AG04450 (cell line): Measurements from ENCODE around the gene SF3A2. TPM values are rescaled to one million over a fixed set of nuclear protein-coding genes. Genes with fewer than 3 reads are reported as not detected.

Source experiments
- CTCF ChIA-PET: fragments of 300-600, 350-600 bp; formaldehyde crosslinking; extraction: SDS; loops from one replicate; lab custom pipeline; 2022; ENCODE audit warnings: antibody characterized with exemption, inconsistent platforms; lab: Charles Lee
- POLR2A ChIA-PET: fragments of 350-600 bp; formaldehyde crosslinking; extraction: SDS; loops from one replicate; lab custom pipeline; 2021; ENCODE audit warnings: antibody characterized with exemption, inconsistent platforms; lab: Yijun Ruan, JAX
- DNase-seq: peaks from one replicate; pipeline ENCODE4 v3.0.0-alpha.2; 2011; ENCODE audit warnings: low read depth, low spot score
- H3K27ac ChIP-seq: one replicate; pipeline ENCODE4 v1.5.1; 2012; ENCODE audit warnings: low read depth, low read length, control low read depth
- H3K27me3 ChIP-seq: one replicate; pipeline ENCODE4 v1.6.0; 2012; ENCODE audit warnings: low read length; ENCODE audit not compliant: control insufficient read depth, insufficient read depth
- H3K4me3 ChIP-seq: 2 replicates; pipeline ENCODE4 v1.5.1; 2011; ENCODE audit warnings: mild to moderate bottlenecking, low read depth, low read length, control low read depth
- H3K9me3 ChIP-seq: 2 replicates; pipeline ENCODE4 v1.5.1; 2012; ENCODE audit warnings: low read length; ENCODE audit not compliant: control insufficient read depth, insufficient read depth
- polyA plus RNA-seq: library from polyadenylated mRNA; depleted of rRNA; stranded (reverse); fragments of >200 nt; gene quantifications from 2 replicates; pipeline ENCODE4 v1.2.3, GENCODE V29; 2011
- TF ChIP-seq, protein P1 (sequence below): IDR thresholded peaks from 2 replicates; pipeline ENCODE4 v1.5.1; 2011; ENCODE audit warnings: low read depth, low read length, control low read depth, inconsistent platforms

Gene SF3A2
- polyA plus RNA-seq, 1 experiment: 7.0 TPM

DNA sequence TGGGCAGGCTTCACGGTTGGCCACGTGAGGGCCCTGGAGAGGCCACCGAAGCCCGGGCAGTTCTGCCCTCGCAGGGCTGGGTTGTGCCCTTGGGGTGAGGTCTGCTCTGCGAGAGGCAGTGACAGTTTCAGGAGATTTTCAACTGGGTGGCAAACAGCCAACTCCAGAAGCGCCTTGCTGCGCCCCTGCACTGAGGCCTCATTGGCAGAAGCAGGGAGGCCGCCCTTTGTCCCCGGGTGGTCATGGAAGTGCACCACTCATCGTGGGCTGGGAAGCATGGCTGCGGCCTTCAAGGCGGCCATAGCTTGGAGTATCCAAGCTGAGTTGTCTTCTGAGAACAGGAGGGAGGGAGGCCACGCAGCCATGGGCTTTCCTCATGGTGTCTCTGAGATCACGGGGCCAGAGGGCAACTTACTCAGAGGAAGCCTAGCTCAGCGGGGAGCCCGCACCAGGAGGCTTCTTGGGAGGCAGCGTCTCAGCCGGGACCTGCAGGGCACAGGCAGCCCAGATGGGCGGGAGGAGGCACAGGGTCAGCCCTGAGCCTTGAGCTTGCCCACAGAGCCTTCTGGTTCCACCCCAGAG is 15.3 kb upstream of the SF3A2 start:
- TF ChIP-seq, protein P1, sequence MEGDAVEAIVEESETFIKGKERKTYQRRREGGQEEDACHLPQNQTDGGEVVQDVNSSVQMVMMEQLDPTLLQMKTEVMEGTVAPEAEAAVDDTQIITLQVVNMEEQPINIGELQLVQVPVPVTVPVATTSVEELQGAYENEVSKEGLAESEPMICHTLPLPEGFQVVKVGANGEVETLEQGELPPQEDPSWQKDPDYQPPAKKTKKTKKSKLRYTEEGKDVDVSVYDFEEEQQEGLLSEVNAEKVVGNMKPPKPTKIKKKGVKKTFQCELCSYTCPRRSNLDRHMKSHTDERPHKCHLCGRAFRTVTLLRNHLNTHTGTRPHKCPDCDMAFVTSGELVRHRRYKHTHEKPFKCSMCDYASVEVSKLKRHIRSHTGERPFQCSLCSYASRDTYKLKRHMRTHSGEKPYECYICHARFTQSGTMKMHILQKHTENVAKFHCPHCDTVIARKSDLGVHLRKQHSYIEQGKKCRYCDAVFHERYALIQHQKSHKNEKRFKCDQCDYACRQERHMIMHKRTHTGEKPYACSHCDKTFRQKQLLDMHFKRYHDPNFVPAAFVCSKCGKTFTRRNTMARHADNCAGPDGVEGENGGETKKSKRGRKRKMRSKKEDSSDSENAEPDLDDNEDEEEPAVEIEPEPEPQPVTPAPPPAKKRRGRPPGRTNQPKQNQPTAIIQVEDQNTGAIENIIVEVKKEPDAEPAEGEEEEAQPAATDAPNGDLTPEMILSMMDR: no peak
- ChIA-PET CTCF (interaction anchor here (0.7 kb wide), 1 partner anchor 15 kb away, joined by 3 read pairs; the partner anchor contains the start of gene PLEKHJ1), POLR2A (no interaction called here)
- Histone ChIP-seq H3K9me3 (no peaks in the 10 kb centered on the region; the same call in 1 of the 2 replicates), H3K4me3 (no peak overlapping the region), H3K27me3 (no peaks in the 10 kb centered on the region), H3K27ac (no peak overlapping the region)
- DNase-seq: no peak

DNA sequence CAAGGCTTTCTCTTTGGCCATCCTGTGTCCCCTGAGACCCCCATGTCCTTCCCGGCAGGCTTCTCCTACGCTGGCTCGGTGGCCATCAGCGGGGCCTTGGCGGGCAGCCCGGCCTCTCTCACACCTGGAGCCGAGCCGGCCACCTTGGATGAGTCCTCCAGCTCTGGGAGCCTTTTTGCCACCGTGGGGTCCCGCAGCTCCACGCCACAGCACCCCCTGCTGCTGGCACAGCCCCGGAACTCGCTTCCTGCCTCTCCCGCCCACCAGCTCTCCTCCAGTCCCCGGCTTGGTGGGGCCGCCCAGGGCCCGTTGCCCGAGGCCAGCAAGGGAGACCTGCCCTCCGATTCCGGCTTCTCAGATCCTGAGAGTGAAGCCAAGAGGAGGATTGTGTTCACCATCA is 14.7 kb upstream of the SF3A2 start:
- ChIA-PET POLR2A (no interaction called here), CTCF (interaction anchor here (0.7 kb wide), 1 partner anchor 14 kb away, joined by 3 read pairs; the partner anchor contains the start of gene PLEKHJ1)
- DNase-seq: no peak
- H3K27ac ChIP-seq: no peak overlapping the region
- no peaks in the 10 kb centered on the region; the same call in 1 of the 2 replicates for H3K9me3 ChIP-seq
- no peaks in the 10 kb centered on the region for H3K27me3 ChIP-seq
- no peak overlapping the region for H3K4me3 ChIP-seq
- TF ChIP-seq, protein P1: peak; percentile 28

DNA sequence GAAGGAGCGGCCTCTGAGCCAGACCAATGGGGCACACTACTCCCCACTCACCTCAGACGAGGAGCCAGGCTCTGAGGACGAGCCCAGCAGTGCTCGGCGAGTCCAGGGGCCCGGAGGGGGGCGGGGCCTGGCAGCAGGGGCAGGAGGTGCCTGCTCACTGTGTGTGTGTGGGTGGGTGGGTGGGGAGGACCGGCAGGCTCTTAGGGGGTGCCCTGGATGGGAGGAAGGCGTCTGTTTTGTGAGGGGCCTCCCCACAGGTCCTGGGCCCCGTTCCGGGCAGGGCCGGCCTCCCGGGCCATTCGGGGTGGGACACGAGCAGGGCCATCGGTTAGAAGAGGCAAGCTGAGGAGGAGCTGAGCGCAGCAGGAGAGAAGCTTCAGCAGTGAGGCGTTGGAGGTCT is 13.2 kb upstream of the SF3A2 start:
- no peak overlapping the region for H3K27ac ChIP-seq
- H3K27me3 ChIP-seq: no peaks in the 10 kb centered on the region
- ChIA-PET POLR2A (no interaction called here), CTCF (no interaction called here)
- H3K4me3 ChIP-seq: no peak overlapping the region
- H3K9me3 ChIP-seq: no peaks in the 10 kb centered on the region; the same call in 1 of the 2 replicates
- no peak for DNase-seq
- TF ChIP-seq, protein P1: no peak

DNA sequence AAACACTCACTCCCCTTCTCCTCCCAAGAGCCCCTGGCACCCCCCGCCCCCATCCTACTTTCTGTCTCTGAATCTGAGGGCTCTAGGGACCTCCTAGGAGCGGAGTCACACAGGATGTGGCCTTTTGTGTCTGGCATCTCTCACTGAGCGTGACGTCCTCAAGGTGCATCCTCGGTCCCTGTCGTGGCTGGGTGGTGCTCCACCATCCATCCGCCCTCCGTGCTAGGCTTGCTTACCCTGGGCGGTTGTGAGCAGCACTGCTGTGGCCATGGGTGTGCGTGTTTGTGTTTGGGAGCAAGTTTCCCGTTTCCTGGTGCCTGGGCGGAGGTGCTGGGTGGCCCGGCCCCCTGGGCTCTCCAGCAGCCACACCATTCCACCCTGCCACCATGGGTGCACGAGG is 12.7 kb upstream of the SF3A2 start:
- TF ChIP-seq, protein P1: no peak
- Histone ChIP-seq H3K9me3 (no peaks in the 10 kb centered on the region; the same call in 1 of the 2 replicates), H3K4me3 (no peak overlapping the region), H3K27ac (no peak overlapping the region), H3K27me3 (no peaks in the 10 kb centered on the region)
- ChIA-PET POLR2A (no interaction called here), CTCF (no interaction called here)
- DNase-seq: no peak

DNA sequence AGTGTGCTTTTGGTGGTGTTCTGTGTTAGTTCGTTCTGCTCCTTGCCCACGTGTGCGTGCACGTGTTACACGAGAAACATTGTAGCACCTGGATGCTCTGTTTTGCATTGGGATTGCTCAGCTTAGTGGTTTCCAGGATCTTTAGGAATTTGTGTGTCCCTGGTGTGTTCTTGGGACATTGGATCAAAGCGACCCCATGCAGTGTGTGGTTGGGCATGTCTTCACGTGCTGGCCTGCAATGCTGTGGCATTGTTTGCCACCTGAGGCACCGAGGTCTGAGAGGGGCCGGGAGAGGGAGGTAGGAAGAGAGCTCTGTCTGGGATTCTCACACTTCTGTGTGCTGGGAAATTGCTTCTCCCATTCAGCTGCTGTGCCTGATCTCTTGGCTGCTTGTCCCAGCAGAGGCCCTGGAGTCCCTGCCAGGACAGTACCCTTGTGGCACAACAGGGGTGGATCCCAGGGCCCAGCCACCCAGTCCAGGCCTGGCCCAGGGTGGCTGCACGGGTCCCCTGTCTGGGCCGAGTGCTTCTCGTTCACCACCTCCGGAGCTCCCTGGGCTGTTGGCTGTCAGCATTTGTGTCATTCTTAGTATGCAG is 11.8 kb upstream of the SF3A2 start:
- Histone ChIP-seq H3K27ac (no peak overlapping the region), H3K9me3 (no peaks in the 10 kb centered on the region; the same call in 1 of the 2 replicates), H3K27me3 (no peaks in the 10 kb centered on the region), H3K4me3 (no peak overlapping the region)
- POLR2A ChIA-PET: no interaction called here
- CTCF ChIA-PET: no interaction called here
- no peak for DNase-seq
- TF ChIP-seq, protein P1: no peak
